Activated CD4-positive, alpha-beta memory T cell treated with anti-CD3 and anti-CD28 coated beads, Interleukin-2, amount 10 ng/mL, durations not matched to agents 7 days and 5 days (primary cell): Measurements from ENCODE around the gene OGFOD3. TPM values are rescaled to one million over a fixed set of nuclear protein-coding genes. Genes with fewer than 3 reads are reported as not detected.
"Not testable (repeated sequence)": the region's sequence is repeated elsewhere in the genome, so short reads cannot be mapped to it uniquely, and the experiment has no call there.

Source experiments
- CTCF ChIA-PET: fragments of 350-600 bp; sonication (Branson Sonifier 250); formaldehyde crosslinking; loops from one replicate; lab custom pipeline; 2021; ENCODE audit warnings: antibody characterized with exemption, inconsistent platforms; lab: Charles Lee
- POLR2A ChIA-PET: fragments of 350-600 bp; sonication (Branson Sonifier 250); formaldehyde crosslinking; loops from one replicate; lab custom pipeline; 2021; ENCODE audit warnings: antibody characterized with exemption; lab: Charles Lee
- DNase-seq: peaks from one replicate; pipeline ENCODE4 v3.0.0-alpha.2; 2020
- H3K27ac Mint-ChIP-seq: one replicate; pipeline ENCODE4 v1.8.0; 2021; ENCODE audit warnings: mild to moderate bottlenecking, mixed read lengths
- H3K27me3 Mint-ChIP-seq: one replicate; pipeline ENCODE4 v1.8.0; 2021; ENCODE audit warnings: mixed read lengths
- H3K36me3 Mint-ChIP-seq: one replicate; pipeline ENCODE4 v1.8.0; 2021; ENCODE audit warnings: low read depth, mixed read lengths
- H3K4me1 Mint-ChIP-seq: one replicate; pipeline ENCODE4 v1.8.0; 2021; ENCODE audit warnings: mixed read lengths
- H3K4me3 Mint-ChIP-seq: one replicate; pipeline ENCODE4 v1.8.0; 2021; ENCODE audit warnings: mild to moderate bottlenecking, mixed read lengths
- H3K9me3 Mint-ChIP-seq: one replicate; pipeline ENCODE4 v1.8.0; 2021; ENCODE audit warnings: mixed read lengths
- total RNA-seq, 2 experiments: library from RNA; stranded (reverse); gene quantifications; one replicate each; pipeline ENCODE4 v1.2.3, GENCODE V29; 2021

Gene OGFOD3
- total RNA-seq, 2 experiments from 2014 or later, result 26.7 to 29.4 TPM

DNA sequence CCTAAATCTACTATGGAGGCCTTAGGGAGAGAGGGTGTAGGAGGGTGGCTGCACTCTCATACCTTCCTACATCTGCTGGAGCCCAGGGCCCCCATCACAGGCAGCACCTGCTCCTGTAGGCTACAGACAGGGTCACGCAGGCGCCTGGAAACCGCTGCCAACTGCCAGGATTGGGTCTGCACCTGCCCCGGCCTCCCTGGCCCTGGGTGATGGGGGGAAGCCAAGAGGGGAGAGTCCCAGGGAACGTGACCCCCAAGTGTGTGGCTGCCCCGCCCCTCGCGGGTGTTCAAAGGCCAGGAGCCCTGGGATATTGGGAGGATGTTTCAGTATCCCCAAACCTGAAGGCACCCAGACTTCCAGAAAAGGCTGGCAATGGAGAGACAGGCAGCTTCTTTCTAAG, 64.9 kb downstream of the OGFOD3 start:
- Mint-ChIP-seq H3K36me3 (no peaks in the 10 kb centered on the region), H3K9me3 (no peaks in the 10 kb centered on the region), H3K4me1 (peaks cover 10% of the 10 kb centered on the region), H3K27ac (no peak overlapping the region), H3K4me3 (no peak overlapping the region), H3K27me3 (peaks cover 14% of the 10 kb centered on the region)
- DNase-seq, result no peak
- CTCF ChIA-PET, result interaction anchor here (1.0 to 1.1 kb wide), 2 partner anchors 78 to 198 kb away, joined by 3 to 4 read pairs; no protein-coding TSS in a partner anchor
- POLR2A ChIA-PET, result interaction anchor here (1.2 kb wide), 1 partner anchor 17 kb away, joined by 3 read pairs; no protein-coding TSS in a partner anchor

GRCh38 chr17:82351713-82352488, 66.5 kb downstream of the OGFOD3 start:
- Mint-ChIP-seq H3K27ac (no peak overlapping the region), H3K9me3 (no peaks in the 10 kb centered on the region), H3K27me3 (peaks cover 10% of the 10 kb centered on the region), H3K4me3 (no peak overlapping the region), H3K36me3 (no peaks in the 10 kb centered on the region), H3K4me1 (peaks cover 6% of the 10 kb centered on the region)
- ChIA-PET CTCF (interaction anchor here (0.7 to 1.3 kb wide), 9 partner anchors 16 to 321 kb away, joined by 3 to 5 read pairs (median 4); no protein-coding TSS in a partner anchor), POLR2A (interaction anchor here (1.2 kb wide), 1 partner anchor 19 kb away, joined by 3 read pairs; no protein-coding TSS in a partner anchor)
- DNase-seq, result peak; percentile 86

DNA sequence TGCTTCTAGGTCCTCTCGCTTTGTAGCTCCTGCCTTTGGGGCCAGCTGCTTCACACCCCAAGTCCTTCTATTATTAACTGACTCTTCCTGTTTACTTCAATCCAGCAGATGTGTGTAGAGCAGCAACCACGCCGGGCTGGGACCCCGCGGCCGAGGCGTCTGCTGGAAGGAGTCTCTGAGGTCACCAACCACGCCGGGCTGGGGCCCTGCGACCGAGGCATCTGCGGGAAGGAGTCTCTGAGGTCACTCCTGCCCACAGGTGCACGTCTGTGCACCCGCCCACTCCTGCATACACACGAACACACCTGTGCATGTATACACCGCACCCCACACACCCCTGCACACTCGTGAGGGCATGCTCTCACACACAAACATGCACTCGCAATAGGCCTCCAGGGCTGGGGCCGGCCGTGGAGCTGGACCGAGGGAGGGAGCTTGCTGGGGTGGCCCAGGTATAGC, 67.1 kb downstream of the OGFOD3 start:
- H3K36me3 Mint-ChIP-seq, result no peaks in the 10 kb centered on the region
- ChIA-PET POLR2A (no interaction called here), CTCF (interaction anchor here (0.7 to 1.3 kb wide), 8 partner anchors 14 to 321 kb away, joined by 3 to 5 read pairs (median 4); no protein-coding TSS in a partner anchor)
- no peak for DNase-seq
- H3K4me3 Mint-ChIP-seq, result no peak overlapping the region
- no peaks in the 10 kb centered on the region for H3K9me3 Mint-ChIP-seq
- peaks cover 14% of the 10 kb centered on the region for H3K27me3 Mint-ChIP-seq
- H3K27ac Mint-ChIP-seq, result no peak overlapping the region
- peaks cover 11% of the 10 kb centered on the region for H3K4me1 Mint-ChIP-seq

- Mint-ChIP-seq H3K27me3 (peaks cover 15% of the 10 kb centered on the region), H3K36me3 (no peaks in the 10 kb centered on the region), H3K9me3 (no peaks in the 10 kb centered on the region), H3K4me1 (peaks cover 12% of the 10 kb centered on the region), H3K27ac (no peak overlapping the region), H3K4me3 (no peak overlapping the region)
- CTCF ChIA-PET, result interaction anchor here (0.7 to 1.9 kb wide), 13 partner anchors 12 to 391 kb away, joined by 3 to 6 read pairs (median 3); no protein-coding TSS in a partner anchor
- DNase-seq, result peak; percentile 62
- POLR2A ChIA-PET, result interaction anchor here (1.2 to 1.4 kb wide), 2 partner anchors 64 to 121 kb away, joined by 3 to 4 read pairs; partner anchors contain the start of gene SLC16A3
Measured at GRCh38 chr17:82350182-82351030, 68.0 kb downstream of the OGFOD3 start.

GRCh38 chr17:82349287-82349701, 69.1 kb downstream of the OGFOD3 start:
- Mint-ChIP-seq H3K27ac (no peak overlapping the region), H3K27me3 (peaks cover 12% of the 10 kb centered on the region), H3K36me3 (no peaks in the 10 kb centered on the region), H3K4me3 (no peak overlapping the region), H3K9me3 (no peaks in the 10 kb centered on the region), H3K4me1 (peaks cover 12% of the 10 kb centered on the region)
- CTCF ChIA-PET, result interaction anchor here (0.7 to 1.9 kb wide), 5 partner anchors 48 to 390 kb away, joined by 3 to 6 read pairs (median 3); no protein-coding TSS in a partner anchor
- POLR2A ChIA-PET, result interaction anchor here (1.4 kb wide), 1 partner anchor 65 kb away, joined by 4 read pairs; no protein-coding TSS in a partner anchor
- no peak for DNase-seq

DNA sequence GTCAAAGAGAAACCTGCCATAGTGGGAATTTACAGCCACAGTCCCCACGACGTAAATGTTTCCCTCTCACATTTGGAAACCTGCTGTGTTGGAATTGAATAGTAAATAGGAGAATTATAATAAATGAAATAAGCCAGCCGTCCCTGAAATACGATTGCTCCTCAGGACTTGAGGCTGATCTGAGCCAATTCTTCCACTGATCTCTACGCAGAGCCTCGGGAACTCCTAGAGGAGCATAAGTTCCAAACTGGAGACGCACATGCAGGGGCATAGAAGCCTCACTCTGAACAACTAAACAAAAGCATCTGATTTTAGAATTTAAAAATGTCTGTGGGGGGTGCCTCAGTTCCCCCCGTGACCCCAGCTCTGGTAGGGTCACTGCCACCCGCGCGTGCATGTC, 69.5 kb downstream of the OGFOD3 start:
- no peak overlapping the region for H3K4me3 Mint-ChIP-seq
- H3K27me3 Mint-ChIP-seq, result peaks cover 12% of the 10 kb centered on the region
- CTCF ChIA-PET, result interaction anchor here (0.6 to 1.9 kb wide), 2 partner anchors 48 to 311 kb away, joined by 3 to 6 read pairs; partner anchors contain the start of gene DCXR

DNA sequence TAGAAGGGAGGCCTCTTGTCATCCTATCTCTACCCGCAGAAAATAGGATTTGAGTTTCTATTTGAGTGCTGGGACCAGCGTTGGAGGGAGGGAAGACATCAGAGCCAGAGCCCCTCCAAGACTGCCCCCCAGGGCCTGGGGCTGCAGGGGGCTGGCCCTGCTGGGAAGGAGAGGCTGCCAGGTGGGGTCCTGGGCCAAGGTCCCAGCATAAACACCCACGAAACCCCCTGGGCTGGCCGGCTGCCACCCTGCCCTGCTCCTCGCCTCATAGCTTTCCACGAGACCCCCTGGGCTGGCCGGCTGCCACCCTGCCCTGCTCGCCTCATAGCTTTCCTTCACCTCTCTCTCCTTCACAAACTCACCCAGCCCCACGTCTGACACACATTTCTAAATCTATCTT, 70.0 kb downstream of the OGFOD3 start:
- H3K27ac Mint-ChIP-seq, result no peak overlapping the region
- H3K36me3 Mint-ChIP-seq, result no peaks in the 10 kb centered on the region
- ChIA-PET POLR2A (no interaction called here), CTCF (interaction anchor here (0.6 to 1.9 kb wide), 2 partner anchors 47 to 311 kb away, joined by 3 to 6 read pairs; partner anchors contain the start of gene DCXR)
- no peak for DNase-seq
- no peaks in the 10 kb centered on the region for H3K9me3 Mint-ChIP-seq
- peaks cover 15% of the 10 kb centered on the region for H3K27me3 Mint-ChIP-seq
- H3K4me1 Mint-ChIP-seq, result peaks cover 12% of the 10 kb centered on the region
- H3K4me3 Mint-ChIP-seq, result no peak overlapping the region

More for the DNA sequence above, 69.5 kb downstream of the OGFOD3 start:
- Mint-ChIP-seq H3K27ac (no peak overlapping the region), H3K9me3 (no peaks in the 10 kb centered on the region), H3K36me3 (no peaks in the 10 kb centered on the region), H3K4me1 (peaks cover 12% of the 10 kb centered on the region)
- POLR2A ChIA-PET, result no interaction called here
- no peak for DNase-seq

DNA sequence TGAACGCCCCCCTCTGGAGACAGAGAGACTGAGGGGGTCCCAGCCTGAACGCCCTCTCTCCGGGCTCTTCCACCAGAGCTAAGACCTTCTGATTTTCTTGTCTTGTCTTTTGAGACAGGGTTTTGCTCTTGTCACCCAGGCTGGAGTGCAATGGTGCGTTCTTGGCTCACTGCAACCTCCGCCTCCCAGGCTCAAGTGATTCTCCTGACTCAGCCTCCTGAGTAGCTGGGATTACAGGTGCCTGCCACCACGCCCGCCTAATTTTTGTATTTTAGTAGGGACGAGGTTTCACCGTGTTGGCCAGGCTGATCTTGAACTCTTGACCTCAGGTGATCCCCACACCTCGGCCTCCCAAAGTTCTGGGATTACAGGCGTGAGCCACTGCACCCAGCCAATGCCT, 70.4 kb downstream of the OGFOD3 start:
- CTCF ChIA-PET, H3K4me3 Mint-ChIP-seq, POLR2A ChIA-PET, DNase-seq, H3K36me3 Mint-ChIP-seq, H3K9me3 Mint-ChIP-seq, H3K27ac Mint-ChIP-seq: not testable (repeated sequence)
- Mint-ChIP-seq H3K4me1 (peaks cover 12% of the 10 kb centered on the region), H3K27me3 (peaks cover 15% of the 10 kb centered on the region)

DNA sequence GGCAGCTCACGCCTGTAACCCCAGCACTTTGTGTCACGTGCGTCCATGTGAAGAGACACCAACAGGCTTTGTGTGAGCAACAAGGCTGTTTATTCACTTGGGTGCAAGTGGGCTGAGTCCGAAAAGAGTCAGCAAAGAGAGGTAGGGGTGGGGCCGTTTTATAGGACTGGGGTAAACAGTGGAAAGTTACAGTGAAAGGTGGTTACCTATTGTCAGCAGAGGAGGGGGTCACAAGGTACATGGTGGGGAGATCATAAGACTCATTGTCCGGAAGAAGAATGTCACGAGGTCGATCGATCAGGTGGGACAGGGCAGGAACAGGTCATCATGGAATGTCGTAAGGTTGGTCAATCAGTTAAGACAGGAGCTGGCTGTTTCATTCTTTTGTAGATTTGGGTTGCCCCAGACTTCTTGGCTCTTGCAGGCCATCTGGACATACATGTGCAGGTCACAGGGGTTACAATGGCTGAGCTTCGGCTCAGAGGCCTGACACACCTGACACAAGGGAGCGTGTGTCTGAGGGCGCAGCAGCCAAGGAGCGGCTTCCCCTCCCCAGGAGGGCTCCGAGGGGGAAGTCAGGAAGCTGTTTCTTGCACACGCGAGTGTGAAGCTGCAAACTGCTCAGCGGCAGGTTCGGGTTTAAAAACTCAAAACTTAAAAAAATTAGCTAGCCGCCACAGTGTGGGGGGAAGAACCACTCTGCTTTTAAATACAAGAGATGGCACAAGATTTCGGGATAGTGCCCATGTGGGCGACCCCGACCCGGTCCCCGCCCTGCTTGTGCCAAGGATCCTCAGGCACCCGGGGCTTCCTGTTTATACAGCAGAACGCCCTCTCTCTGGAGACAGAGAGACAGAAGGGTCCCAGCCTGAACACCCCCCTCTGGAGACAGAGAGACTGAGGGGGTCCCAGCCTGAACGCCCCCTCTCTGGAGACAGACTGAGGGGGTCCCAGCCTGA, 71.8 kb downstream of the OGFOD3 start:
- Mint-ChIP-seq H3K27me3 (peaks cover 15% of the 10 kb centered on the region), H3K27ac (no peak overlapping the region), H3K4me1 (peaks cover 7% of the 10 kb centered on the region), H3K36me3 (no peaks in the 10 kb centered on the region), H3K9me3 (no peaks in the 10 kb centered on the region), H3K4me3 (no peak overlapping the region)
- ChIA-PET POLR2A (interaction anchor here (1.1 kb wide), 1 partner anchor 9 kb away, joined by 3 read pairs; no protein-coding TSS in a partner anchor), CTCF (no interaction called here)
- DNase-seq, result no peak

DNA sequence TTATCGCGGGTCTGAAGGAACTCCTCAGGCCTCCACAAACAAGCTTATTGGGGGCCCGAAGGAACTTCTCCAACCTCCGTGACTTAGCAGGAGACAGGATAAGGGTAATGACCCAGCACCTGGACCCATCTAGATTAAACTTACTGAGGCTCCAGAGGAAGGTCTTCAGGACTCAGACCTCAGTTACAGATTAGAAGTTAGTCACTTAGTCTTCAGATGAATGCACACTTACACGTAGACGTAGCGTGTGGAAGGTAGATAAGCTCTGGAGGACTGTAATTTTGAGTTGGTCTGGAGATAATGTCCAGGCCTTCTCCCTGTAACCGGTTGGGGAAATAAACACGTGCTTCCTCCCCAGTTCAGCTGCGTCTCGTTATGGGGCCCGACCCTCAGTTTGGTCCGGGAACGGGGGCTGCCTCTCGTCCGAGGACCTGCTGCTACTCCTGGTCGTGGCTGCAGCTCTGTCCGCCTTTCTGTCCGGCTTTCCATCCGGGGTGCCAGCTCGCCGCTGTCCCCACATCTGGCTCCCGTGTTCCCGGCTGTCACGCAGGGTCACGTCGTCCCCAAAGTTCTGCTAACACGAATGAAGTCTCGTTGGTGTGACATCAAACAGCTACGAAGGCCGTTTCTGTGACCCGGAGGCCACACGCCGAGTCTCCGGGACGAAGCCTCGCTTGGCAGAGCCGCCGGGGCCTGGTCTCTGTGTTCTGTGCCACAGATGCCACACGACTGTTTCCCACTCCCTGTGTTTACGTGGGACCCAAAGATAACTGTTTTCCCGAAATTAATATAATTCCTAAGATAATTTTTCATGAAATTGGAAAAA, 73.0 kb downstream of the OGFOD3 start:
- no peak for DNase-seq
- peaks cover 6% of the 10 kb centered on the region for H3K4me1 Mint-ChIP-seq
- ChIA-PET CTCF (interaction anchor here (0.6 kb wide), 1 partner anchor 60 kb away, joined by 4 read pairs; no protein-coding TSS in a partner anchor), POLR2A (interaction anchor here (0.6 kb wide), 1 partner anchor 55 kb away, joined by 3 read pairs; no protein-coding TSS in a partner anchor)
- H3K36me3 Mint-ChIP-seq, result no peaks in the 10 kb centered on the region
- H3K9me3 Mint-ChIP-seq, result peaks cover 4% of the 10 kb centered on the region
- no peak overlapping the region for H3K4me3 Mint-ChIP-seq
- H3K27ac Mint-ChIP-seq, result no peak overlapping the region
- H3K27me3 Mint-ChIP-seq, result peaks cover 15% of the 10 kb centered on the region
